Uterus (tissue), 4 donors: ENCODE measurements around the gene TMEM92. TPM values are rescaled to one million over a fixed set of nuclear protein-coding genes. Genes with fewer than 3 reads are reported as not detected.

ENCODE experiments used
- DNase-seq, 2 donors: peaks; one replicate each; pipeline ENCODE4 v3.0.0-alpha.2; 2019 to 2020
- H3K27ac ChIP-seq, 2 donors: fragments of 200-600 bp; sonication (generic); 1 replicate in 1 of 2; 2 replicates in 1 of 2; pipeline ENCODE4 v1.5.1; 2016 to 2018
- H3K27me3 ChIP-seq, 2 donors: fragments of 200-600 bp; sonication (generic); one replicate each; pipeline ENCODE4 v1.5.1; 2018 to 2019; ENCODE audit warnings: control low read depth in 1 of 2
- H3K36me3 ChIP-seq, 2 donors: fragments of 200-600 bp; sonication (generic); one replicate each; pipeline ENCODE4 v1.5.1; 2019; ENCODE audit warnings: control low read depth in 1 of 2
- H3K4me1 ChIP-seq, 2 donors: fragments of 200-600 bp; sonication (generic); one replicate each; pipeline ENCODE4 v1.5.1; 2018 to 2019; ENCODE audit warnings: control low read depth in 1 of 2
- H3K4me3 ChIP-seq, 2 donors: fragments of 200-600 bp; sonication (generic); 1 replicate in 1 of 2; 2 replicates in 1 of 2; pipeline ENCODE4 v1.5.1; 2018 to 2019; ENCODE audit warnings: mild to moderate bottlenecking in 1 of 2
- H3K9me3 ChIP-seq, 2 donors: fragments of 200-600 bp; sonication (generic); one replicate each; pipeline ENCODE4 v1.5.1; 2019; ENCODE audit warnings: control low read depth in 1 of 2
- POLR2A ChIP-seq, 2 donors: fragments of 450-650 bp; IDR thresholded peaks; one replicate each; pipeline ENCODE4 v1.6.1; 2016; ENCODE audit warnings: antibody characterized with exemption in 2 of 2, mild to moderate bottlenecking in 1 of 2, moderate library complexity in 1 of 2
- intact Hi-C: fragments of 100-400 bp; cut with DNase I; formaldehyde crosslinking; loops from one replicate; pipeline ENCODE4 v1.15.1; 2023; ENCODE audit warnings: low total_unique reads
- total RNA-seq, 4 donors: library from RNA; depleted of rRNA in 3 of 4; stranded (reverse); fragments of >200 nt in 3 of 4; gene quantifications; one replicate each; pipeline versions ENCODE4 v1.1.0 to v1.2.4, GENCODE V29; 2014 to 2023
- TF ChIP-seq, protein P1 (sequence below), 4 experiments: fragments of 200-600 bp in 2 of 4; fragments of 450-650 bp in 2 of 4; sonication (generic) in 2 of 4; IDR thresholded peaks; one replicate each; pipeline ENCODE4 v1.5.1; 2016 to 2019; ENCODE audit warnings: antibody characterized with exemption in 4 of 4, mild to moderate bottlenecking in 2 of 4, moderate library complexity in 1 of 4
- donor health status: DM: yes; HTN: yes; CAD: no.

TMEM92 gene
- total RNA-seq, 4 donors from 2014 or later = 0.07 to 0.91 TPM; not detected in 2

DNA sequence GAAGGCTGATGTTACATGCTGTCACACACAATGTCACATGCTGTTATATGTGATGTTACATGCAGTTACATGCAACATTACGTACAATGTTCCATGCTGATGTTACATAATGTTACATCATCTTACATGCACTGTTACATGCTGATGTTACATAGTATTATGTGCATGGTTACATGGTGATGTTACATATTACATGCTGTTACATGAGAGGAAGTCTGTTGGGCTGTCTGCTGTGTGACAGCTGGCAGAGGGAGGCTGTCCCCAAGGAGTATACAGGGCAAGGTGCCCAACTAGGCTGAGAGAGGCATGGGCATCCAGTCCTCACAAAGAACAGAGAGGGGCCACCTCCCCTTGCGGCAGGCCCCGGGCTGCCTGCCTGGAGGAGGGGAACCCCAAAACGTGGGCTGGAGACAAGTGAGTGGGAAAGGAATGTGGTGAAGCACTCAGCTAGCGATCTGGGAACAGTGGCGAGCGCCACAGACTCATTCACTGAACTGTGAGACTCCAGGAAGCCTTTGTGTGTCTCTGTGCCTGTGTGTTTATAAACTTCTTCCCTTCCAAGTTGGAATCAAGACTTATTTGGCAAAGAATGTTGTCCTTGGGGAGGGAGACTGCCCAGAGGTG, 30.6 kb downstream of the TMEM92 start:
- Histone ChIP-seq H3K9me3 (no peaks in the 10 kb centered on the region), H3K27me3 (no peaks in the 10 kb centered on the region), H3K27ac (no peak overlapping the region), H3K4me3 (no peak overlapping the region), H3K4me1 (no peaks in the 10 kb centered on the region), H3K36me3 (no peaks in the 10 kb centered on the region)
- no peak for DNase-seq
- intact Hi-C loops = no loop called here
- TF ChIP-seq, protein P1, sequence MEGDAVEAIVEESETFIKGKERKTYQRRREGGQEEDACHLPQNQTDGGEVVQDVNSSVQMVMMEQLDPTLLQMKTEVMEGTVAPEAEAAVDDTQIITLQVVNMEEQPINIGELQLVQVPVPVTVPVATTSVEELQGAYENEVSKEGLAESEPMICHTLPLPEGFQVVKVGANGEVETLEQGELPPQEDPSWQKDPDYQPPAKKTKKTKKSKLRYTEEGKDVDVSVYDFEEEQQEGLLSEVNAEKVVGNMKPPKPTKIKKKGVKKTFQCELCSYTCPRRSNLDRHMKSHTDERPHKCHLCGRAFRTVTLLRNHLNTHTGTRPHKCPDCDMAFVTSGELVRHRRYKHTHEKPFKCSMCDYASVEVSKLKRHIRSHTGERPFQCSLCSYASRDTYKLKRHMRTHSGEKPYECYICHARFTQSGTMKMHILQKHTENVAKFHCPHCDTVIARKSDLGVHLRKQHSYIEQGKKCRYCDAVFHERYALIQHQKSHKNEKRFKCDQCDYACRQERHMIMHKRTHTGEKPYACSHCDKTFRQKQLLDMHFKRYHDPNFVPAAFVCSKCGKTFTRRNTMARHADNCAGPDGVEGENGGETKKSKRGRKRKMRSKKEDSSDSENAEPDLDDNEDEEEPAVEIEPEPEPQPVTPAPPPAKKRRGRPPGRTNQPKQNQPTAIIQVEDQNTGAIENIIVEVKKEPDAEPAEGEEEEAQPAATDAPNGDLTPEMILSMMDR (IDR thresholded peaks at IDR 0.05) = no peak
- no peak for TF ChIP-seq POLR2A (IDR thresholded peaks at IDR 0.05)

DNA sequence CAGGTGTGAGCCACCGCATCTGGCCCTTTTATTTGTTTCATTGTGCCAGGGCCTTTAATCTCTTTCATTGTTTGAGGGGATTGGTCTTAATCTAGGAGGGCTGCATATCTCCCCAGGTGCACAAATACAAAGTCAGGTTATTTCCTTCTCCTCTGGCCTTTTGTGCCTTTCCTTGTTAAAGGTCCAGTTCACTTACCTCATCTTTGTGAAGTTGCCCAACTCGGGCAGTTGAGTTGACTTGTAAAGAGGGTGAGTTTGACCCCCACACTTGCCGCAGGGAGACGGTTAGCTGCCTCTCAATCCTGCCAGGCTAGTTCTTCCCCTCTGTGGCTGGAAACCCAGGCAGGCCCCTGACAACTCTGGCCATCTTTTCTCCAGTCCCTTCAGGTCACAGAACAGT, 33.4 kb downstream of the TMEM92 start:
- TF ChIP-seq POLR2A (IDR thresholded peaks at IDR 0.05) = no peak
- TF ChIP-seq, protein P1 (IDR thresholded peaks at IDR 0.05) = no peak
- H3K27me3 ChIP-seq = no peaks in the 10 kb centered on the region
- no peaks in the 10 kb centered on the region for H3K9me3 ChIP-seq
- DNase-seq = no peak
- no peaks in the 10 kb centered on the region for H3K4me1 ChIP-seq
- H3K4me3 ChIP-seq = no peak overlapping the region
- no peak overlapping the region for H3K27ac ChIP-seq
- intact Hi-C loops = no loop called here
- no peaks in the 10 kb centered on the region for H3K36me3 ChIP-seq

DNA sequence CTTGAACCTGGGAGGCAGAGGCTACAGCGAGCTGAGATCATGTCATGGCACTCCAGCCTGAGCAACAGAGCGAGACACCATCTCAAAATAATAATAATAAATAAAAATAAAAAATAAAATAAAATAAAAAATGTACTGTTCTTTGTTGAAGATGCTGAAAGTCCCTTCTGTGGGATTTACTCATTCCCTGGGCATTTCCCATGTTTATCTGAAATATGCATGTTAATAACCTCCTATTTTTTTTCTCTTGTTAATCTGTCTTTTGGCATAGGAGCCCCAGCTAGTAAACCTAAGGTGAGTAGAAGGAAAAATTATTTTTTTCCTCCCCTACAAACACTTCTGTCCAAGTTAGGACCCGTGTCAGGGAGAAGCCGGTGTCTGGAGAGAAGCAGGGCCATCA, 34.4 kb downstream of the TMEM92 start:
- no peak overlapping the region for H3K27ac ChIP-seq
- intact Hi-C loops = no loop called here
- H3K4me3 ChIP-seq = no peak overlapping the region
- H3K9me3 ChIP-seq = no peaks in the 10 kb centered on the region
- TF ChIP-seq, protein P1 (IDR thresholded peaks at IDR 0.05) = no peak
- no peak for TF ChIP-seq POLR2A (IDR thresholded peaks at IDR 0.05)
- no peaks in the 10 kb centered on the region for H3K36me3 ChIP-seq
- DNase-seq = no peak
- H3K27me3 ChIP-seq = no peaks in the 10 kb centered on the region
- H3K4me1 ChIP-seq = no peaks in the 10 kb centered on the region

DNA sequence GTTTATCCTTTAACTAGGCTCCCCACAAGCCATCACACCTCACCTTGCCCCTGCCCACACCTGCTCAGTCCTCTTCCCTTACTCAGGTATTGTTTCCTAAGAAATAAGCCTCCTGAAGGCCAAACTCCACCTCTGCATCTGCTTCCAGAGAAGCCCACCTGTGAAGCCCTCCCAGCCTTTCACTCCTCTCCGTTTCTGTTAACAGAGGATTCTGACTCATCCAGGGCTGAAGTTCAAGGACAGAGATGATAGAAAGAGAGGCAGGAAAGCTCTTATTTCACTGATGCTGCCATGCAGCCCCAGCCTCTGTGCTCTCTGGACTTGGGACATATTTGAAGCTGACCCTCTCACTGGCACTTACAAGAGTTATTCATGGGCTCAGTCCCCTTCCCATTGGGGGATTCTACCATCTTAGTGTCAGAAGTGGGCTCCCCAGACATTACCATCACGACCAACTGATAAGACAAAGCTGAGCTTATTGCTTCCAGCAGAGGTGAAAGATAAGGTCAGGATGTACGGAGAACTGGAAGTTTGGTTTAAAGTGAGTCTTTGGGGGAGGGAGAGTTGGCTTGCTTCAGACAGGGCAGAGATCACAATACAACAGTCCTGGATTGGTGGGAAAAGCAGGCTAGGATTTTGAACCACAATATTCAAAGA, 36.3 kb downstream of the TMEM92 start:
- TF ChIP-seq POLR2A (IDR thresholded peaks at IDR 0.05) = no peak
- TF ChIP-seq, protein P1 (IDR thresholded peaks at IDR 0.05) = no peak
- Histone ChIP-seq H3K27me3 (no peaks in the 10 kb centered on the region), H3K4me3 (no peak overlapping the region), H3K4me1 (no peaks in the 10 kb centered on the region), H3K9me3 (no peaks in the 10 kb centered on the region), H3K36me3 (no peaks in the 10 kb centered on the region), H3K27ac (no peak overlapping the region)
- intact Hi-C loops = no loop called here
- DNase-seq = no peak

DNA sequence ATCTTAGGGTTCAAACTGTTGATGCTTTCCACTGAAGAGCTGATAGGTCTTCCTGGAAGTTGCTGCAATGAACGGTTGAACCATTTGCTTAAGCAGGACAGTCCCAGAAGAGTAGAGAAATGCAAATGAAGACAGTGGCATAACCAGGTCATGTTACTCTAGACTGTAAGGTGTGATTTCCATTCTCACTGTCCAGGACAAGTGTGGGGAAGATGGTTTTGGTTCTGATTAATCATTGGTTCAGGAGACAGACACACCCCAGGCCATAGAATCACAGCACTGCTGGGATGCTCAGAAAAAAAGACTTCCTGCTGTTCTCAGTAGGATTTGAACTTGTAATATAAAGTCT, 36.8 kb downstream of the TMEM92 start:
- intact Hi-C loops = no loop called here
- DNase-seq = no peak
- TF ChIP-seq POLR2A (IDR thresholded peaks at IDR 0.05) = no peak
- TF ChIP-seq, protein P1 (IDR thresholded peaks at IDR 0.05) = no peak
- Histone ChIP-seq H3K27ac (no peak overlapping the region), H3K36me3 (no peaks in the 10 kb centered on the region), H3K9me3 (no peaks in the 10 kb centered on the region), H3K4me3 (no peak overlapping the region), H3K27me3 (no peaks in the 10 kb centered on the region), H3K4me1 (no peaks in the 10 kb centered on the region)
